Stimulated activated effector memory CD8-positive, alpha-beta T cell treated with anti-CD3 and anti-CD28 coated beads, Interleukin-12 subunit alpha, Interleukin-12 subunit beta, amount 100 ng/mL, for 72 hours (primary cell): ENCODE results near the gene TOGARAM2.
A peak's percentile ranks its signal among the peaks of the same experiment; 100 is the strongest.

Source experiments
- ATAC-seq: fragments of 150-1000 bp; cut with Tn5 transposase; 2 replicates; pipeline ENCODE4 v1.10.0; 2021
- DNase-seq, 2 donors: peaks; one replicate each; pipeline ENCODE4 v3.0.0; 2021 to 2022; ENCODE audit warnings: low spot score in 2 of 2
- H3K27ac Mint-ChIP-seq: one replicate; pipeline ENCODE4 v1.8.0; 2022; ENCODE audit warnings: mild to moderate bottlenecking, mixed read lengths
- H3K36me3 Mint-ChIP-seq: one replicate; pipeline ENCODE4 v1.8.0; 2022; ENCODE audit warnings: mild to moderate bottlenecking, mixed read lengths
- H3K4me1 Mint-ChIP-seq: one replicate; pipeline ENCODE4 v1.8.0; 2022; ENCODE audit warnings: mixed read lengths
- H3K4me3 Mint-ChIP-seq: one replicate; pipeline ENCODE4 v1.8.0; 2022; ENCODE audit warnings: mild to moderate bottlenecking, mixed read lengths
- H3K9me3 Mint-ChIP-seq: one replicate; pipeline ENCODE4 v1.8.0; 2022; ENCODE audit warnings: mixed read lengths

Gene TOGARAM2

GRCh38 chr2:29017716-29018435 is 36.8 kb downstream of the TOGARAM2 start:
- H3K36me3 Mint-ChIP-seq: peaks cover 18% of the 10 kb centered on the region
- peak overlapping the region; percentile 98 for H3K27ac Mint-ChIP-seq
- peak overlapping the region; percentile 18 for H3K4me3 Mint-ChIP-seq

GRCh38 chr2:29021886-29022285 is 40.8 kb downstream of the TOGARAM2 start:
- Mint-ChIP-seq H3K36me3 (peaks cover 5% of the 10 kb centered on the region), H3K9me3 (no peaks in the 10 kb centered on the region), H3K4me1 (peaks cover 35% of the 10 kb centered on the region), H3K4me3 (no peak overlapping the region), H3K27ac (peak overlapping the region; percentile 98)
- ATAC-seq (no peak), DNase-seq (no peak)

More at GRCh38 chr2:29017716-29018435, 36.8 kb downstream of the TOGARAM2 start:
- no peaks in the 10 kb centered on the region for H3K9me3 Mint-ChIP-seq
- peaks cover 75% of the 10 kb centered on the region for H3K4me1 Mint-ChIP-seq
- ATAC-seq (no peak), DNase-seq (no peak)

GRCh38 chr2:29022679-29023078 is 41.6 kb downstream of the TOGARAM2 start:
- no peaks in the 10 kb centered on the region for H3K9me3 Mint-ChIP-seq
- no peak for ATAC-seq
- H3K4me3 Mint-ChIP-seq: no peak overlapping the region
- H3K27ac Mint-ChIP-seq: no peak overlapping the region
- H3K36me3 Mint-ChIP-seq: peaks cover 5% of the 10 kb centered on the region
- DNase-seq: no peak
- H3K4me1 Mint-ChIP-seq: peaks cover 30% of the 10 kb centered on the region

GRCh38 chr2:29023188-29023587 is 42.1 kb downstream of the TOGARAM2 start:
- DNase-seq (no peak), ATAC-seq (no peak)
- H3K4me3 Mint-ChIP-seq: no peak overlapping the region
- H3K9me3 Mint-ChIP-seq: no peaks in the 10 kb centered on the region
- H3K36me3 Mint-ChIP-seq: peaks cover 5% of the 10 kb centered on the region
- H3K4me1 Mint-ChIP-seq: peaks cover 25% of the 10 kb centered on the region
- H3K27ac Mint-ChIP-seq: no peak overlapping the region

- Mint-ChIP-seq H3K27ac (no peak overlapping the region), H3K36me3 (peaks cover 11% of the 10 kb centered on the region), H3K4me3 (no peak overlapping the region), H3K4me1 (peaks cover 17% of the 10 kb centered on the region), H3K9me3 (no peaks in the 10 kb centered on the region)
- DNase-seq: no peak
- peak; percentile 47 for ATAC-seq
Measured at GRCh38 chr2:29024882-29025430, 43.9 kb downstream of the TOGARAM2 start.

GRCh38 chr2:29025711-29026110 is 44.6 kb downstream of the TOGARAM2 start:
- peaks cover 11% of the 10 kb centered on the region for H3K36me3 Mint-ChIP-seq
- no peaks in the 10 kb centered on the region for H3K9me3 Mint-ChIP-seq
- DNase-seq (no peak), ATAC-seq (no peak)
- peaks cover 10% of the 10 kb centered on the region for H3K4me1 Mint-ChIP-seq
- H3K4me3 Mint-ChIP-seq: no peak overlapping the region
- H3K27ac Mint-ChIP-seq: peak overlapping the region; percentile 12

GRCh38 chr2:29031046-29031445 is 49.9 kb downstream of the TOGARAM2 start:
- no peak overlapping the region for H3K27ac Mint-ChIP-seq
- DNase-seq (no peak), ATAC-seq (no peak)
- H3K4me3 Mint-ChIP-seq: no peak overlapping the region
- H3K36me3 Mint-ChIP-seq: peaks cover 40% of the 10 kb centered on the region
- no peaks in the 10 kb centered on the region for H3K9me3 Mint-ChIP-seq
- peaks cover 17% of the 10 kb centered on the region for H3K4me1 Mint-ChIP-seq

GRCh38 chr2:29032189-29032588 is 51.1 kb downstream of the TOGARAM2 start:
- H3K27ac Mint-ChIP-seq: no peak overlapping the region
- ATAC-seq (no peak), DNase-seq (no peak)
- H3K36me3 Mint-ChIP-seq: peaks cover 49% of the 10 kb centered on the region
- H3K4me3 Mint-ChIP-seq: no peak overlapping the region
- peaks cover 17% of the 10 kb centered on the region for H3K4me1 Mint-ChIP-seq
- H3K9me3 Mint-ChIP-seq: no peaks in the 10 kb centered on the region

- DNase-seq: no peak
- H3K4me3 Mint-ChIP-seq: no peak overlapping the region
- peak overlapping the region; percentile 68 for H3K27ac Mint-ChIP-seq
Measured at GRCh38 chr2:29033172-29033571, 52.1 kb downstream of the TOGARAM2 start.

GRCh38 chr2:29033656-29034055 is 52.6 kb downstream of the TOGARAM2 start:
- DNase-seq (no peak), ATAC-seq (no peak)
- H3K27ac Mint-ChIP-seq: peak overlapping the region; percentile 68
- no peaks in the 10 kb centered on the region for H3K9me3 Mint-ChIP-seq
- peaks cover 49% of the 10 kb centered on the region for H3K36me3 Mint-ChIP-seq
- H3K4me1 Mint-ChIP-seq: peaks cover 17% of the 10 kb centered on the region
- H3K4me3 Mint-ChIP-seq: no peak overlapping the region

More at GRCh38 chr2:29033172-29033571, 52.1 kb downstream of the TOGARAM2 start:
- peaks cover 17% of the 10 kb centered on the region for H3K4me1 Mint-ChIP-seq
- peaks cover 49% of the 10 kb centered on the region for H3K36me3 Mint-ChIP-seq
- no peak for ATAC-seq
- no peaks in the 10 kb centered on the region for H3K9me3 Mint-ChIP-seq

- Mint-ChIP-seq H3K4me3 (no peak overlapping the region), H3K36me3 (peaks cover 46% of the 10 kb centered on the region), H3K27ac (peak overlapping the region; percentile 75), H3K4me1 (peaks cover 17% of the 10 kb centered on the region), H3K9me3 (no peaks in the 10 kb centered on the region)
- ATAC-seq (peak; percentile 19), DNase-seq (no peak)
Measured at GRCh38 chr2:29035016-29035745, 54.1 kb downstream of the TOGARAM2 start.

- H3K36me3 Mint-ChIP-seq: peaks cover 24% of the 10 kb centered on the region
- ATAC-seq: no peak
- no peaks in the 10 kb centered on the region for H3K9me3 Mint-ChIP-seq
- H3K4me3 Mint-ChIP-seq: no peak overlapping the region
- peaks cover 6% of the 10 kb centered on the region for H3K4me1 Mint-ChIP-seq
- DNase-seq: no peak
- peak overlapping the region; percentile 45 for H3K27ac Mint-ChIP-seq
Measured at GRCh38 chr2:29039718-29040480, 58.8 kb downstream of the TOGARAM2 start.

- H3K36me3 Mint-ChIP-seq: peaks cover 20% of the 10 kb centered on the region
- no peak for ATAC-seq
- no peaks in the 10 kb centered on the region for H3K9me3 Mint-ChIP-seq
- DNase-seq: no peak
- no peak overlapping the region for H3K4me3 Mint-ChIP-seq
- H3K27ac Mint-ChIP-seq: peak overlapping the region; percentile 45
- peaks cover 6% of the 10 kb centered on the region for H3K4me1 Mint-ChIP-seq
Measured at GRCh38 chr2:29040552-29040951, 59.5 kb downstream of the TOGARAM2 start.

GRCh38 chr2:29041161-29041660 is 60.1 kb downstream of the TOGARAM2 start:
- H3K4me3 Mint-ChIP-seq: no peak overlapping the region
- DNase-seq (no peak), ATAC-seq (no peak)
- H3K36me3 Mint-ChIP-seq: peaks cover 21% of the 10 kb centered on the region
- peaks cover 6% of the 10 kb centered on the region for H3K4me1 Mint-ChIP-seq
- no peaks in the 10 kb centered on the region for H3K9me3 Mint-ChIP-seq
- H3K27ac Mint-ChIP-seq: no peak overlapping the region

- peaks cover 6% of the 10 kb centered on the region for H3K4me1 Mint-ChIP-seq
- no peaks in the 10 kb centered on the region for H3K9me3 Mint-ChIP-seq
- peaks cover 24% of the 10 kb centered on the region for H3K36me3 Mint-ChIP-seq
- ATAC-seq (no peak), DNase-seq (no peak)
- H3K4me3 Mint-ChIP-seq: no peak overlapping the region
- peak overlapping the region; percentile 52 for H3K27ac Mint-ChIP-seq
Measured at GRCh38 chr2:29042561-29043075, 61.5 kb downstream of the TOGARAM2 start.
